ENCODE data around the gene EPN2.
A peak's percentile ranks its signal among the peaks of the same experiment; 100 is the strongest.
"Not testable (repeated sequence)": the region's sequence is repeated elsewhere in the genome, so short reads cannot be mapped to it uniquely, and the experiment has no call there.

Gene EPN2

DNA sequence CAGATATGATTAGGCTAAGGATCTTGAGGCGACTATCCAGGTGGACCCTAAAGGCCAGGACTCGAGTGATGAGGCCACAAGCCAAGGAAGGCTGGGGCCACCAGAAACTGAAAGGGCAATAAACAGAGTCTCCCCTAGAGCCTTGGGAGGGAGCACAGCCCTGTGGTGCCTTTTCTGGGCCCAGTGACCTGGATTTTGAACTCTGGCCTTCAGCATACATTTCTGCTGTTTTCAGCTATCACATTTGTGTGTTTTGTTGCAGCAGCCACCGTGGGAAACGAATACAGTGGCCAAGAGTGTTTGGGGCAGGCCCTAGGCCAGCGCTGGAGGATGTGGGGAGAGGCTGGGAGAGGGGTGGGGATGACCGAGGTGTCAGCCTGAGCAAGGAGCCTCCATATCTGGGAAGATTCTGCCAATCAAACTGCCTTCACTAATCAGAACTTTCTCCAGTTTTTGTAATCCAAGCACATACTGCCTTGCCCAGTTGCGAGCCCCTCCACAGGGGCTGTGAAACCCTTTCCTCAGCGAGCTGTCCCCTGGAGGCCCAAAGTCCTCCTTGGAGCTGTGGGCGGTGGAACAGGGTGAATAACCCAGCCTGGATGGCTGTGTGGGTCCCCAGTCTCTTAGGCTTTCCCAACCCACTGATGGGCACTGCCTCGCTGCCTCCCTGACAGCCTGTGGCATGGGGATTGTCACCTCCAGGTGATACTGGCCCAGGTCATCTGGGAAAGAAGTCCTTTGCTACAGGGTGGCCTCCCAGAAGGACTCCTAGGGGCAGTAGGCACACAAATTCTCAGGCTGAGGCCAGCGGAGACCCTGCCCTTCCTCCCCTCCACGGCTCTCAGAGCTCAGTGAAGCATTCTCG lies 108.6 kb downstream of the EPN2 start:
- no peak for DNase-seq (ENCODE audit: low read depth)

DNA sequence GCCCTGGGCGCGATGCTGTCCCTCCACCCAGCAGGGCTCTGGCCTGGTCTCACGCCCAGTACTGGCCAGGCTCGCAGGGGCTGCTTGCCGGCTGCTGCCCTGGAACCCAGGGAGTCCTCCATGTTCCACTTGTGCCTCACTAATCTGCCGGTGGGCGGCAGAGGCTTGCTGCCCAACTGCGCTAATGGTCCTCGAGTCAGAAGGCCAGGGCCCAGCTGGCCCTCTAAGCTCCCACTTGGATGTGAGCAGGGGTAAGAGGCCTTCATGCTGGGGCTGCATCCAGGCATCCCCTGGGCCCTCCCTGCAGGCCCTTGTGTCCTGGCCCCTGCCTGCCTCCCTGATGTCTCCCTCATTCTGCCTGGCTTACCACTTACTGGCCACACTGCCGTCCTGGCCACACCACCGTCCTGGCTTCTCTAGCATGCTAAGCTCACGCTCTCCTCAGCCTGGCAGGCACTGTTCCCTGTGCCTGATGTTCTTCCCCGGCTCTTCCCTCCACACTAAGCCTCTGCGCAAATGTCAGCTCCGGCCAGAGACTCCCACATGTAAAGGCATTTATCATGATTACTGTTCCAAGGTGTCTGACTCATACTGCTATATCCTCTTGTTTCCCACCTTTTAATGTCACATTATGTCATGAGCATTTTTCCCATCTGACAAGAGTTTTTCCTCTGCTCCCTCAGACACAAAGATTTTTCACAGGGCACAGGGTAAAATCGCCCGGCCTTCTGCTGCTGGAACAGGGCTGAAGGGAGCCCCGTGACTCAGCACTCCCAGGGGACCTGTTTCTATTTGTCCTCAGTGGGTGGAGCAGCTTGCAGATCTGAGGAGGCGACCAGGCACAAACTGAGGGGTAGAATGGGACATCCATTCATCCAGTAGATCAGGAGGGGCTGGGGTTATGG lies 109.4 kb downstream of the EPN2 start:
- DNase-seq (ENCODE audit: low read depth) = peak; percentile 74

DNA sequence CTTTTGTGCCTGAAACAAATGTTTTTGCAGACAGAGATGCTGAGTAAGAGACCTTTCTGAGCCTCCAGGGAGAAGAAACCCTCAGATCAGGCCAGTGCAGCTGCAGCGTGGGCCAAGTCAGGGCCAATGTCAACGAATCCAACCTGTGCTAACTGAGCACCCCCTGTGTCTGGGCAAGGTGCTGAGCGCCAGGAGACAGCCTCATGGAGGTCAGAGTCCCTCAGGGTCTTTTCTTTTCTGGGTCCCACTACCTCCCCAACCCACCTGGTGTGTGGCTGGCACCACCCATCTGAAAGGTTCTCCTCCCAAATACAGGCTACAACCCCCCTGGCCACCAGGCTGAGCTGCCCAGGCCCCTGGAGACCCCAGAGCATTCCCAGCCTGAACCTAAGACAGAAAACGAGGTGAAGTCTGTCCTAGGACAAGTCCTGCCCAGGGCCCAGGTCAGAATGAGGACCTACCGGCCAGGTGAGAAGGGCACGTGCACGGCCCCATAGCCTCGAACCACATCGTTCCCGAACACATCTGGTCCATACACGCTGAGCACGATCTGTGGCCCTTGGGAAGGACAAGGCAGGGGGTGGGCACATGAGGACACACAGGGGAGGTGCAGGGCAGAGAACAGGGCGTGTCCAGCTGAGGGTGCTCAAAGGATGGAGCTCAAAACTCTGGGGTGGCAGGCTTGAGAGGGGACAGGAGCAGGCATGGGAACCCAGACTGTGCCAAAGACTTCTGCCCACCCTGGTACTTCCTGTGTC lies 110.3 kb downstream of the EPN2 start:
- no peak for DNase-seq (ENCODE audit: low read depth)

- DNase-seq (ENCODE audit: low read depth) = no peak
These were observed 111.0 kb downstream of the EPN2 start for GRCh38 chr17:19348081-19348650.

- no peak for DNase-seq (ENCODE audit: low read depth)
These were observed 111.6 kb downstream of the EPN2 start for GRCh38 chr17:19348806-19349205.

GRCh38 chr17:19353401-19353800 lies 116.2 kb downstream of the EPN2 start:
- not testable (repeated sequence) for DNase-seq (ENCODE audit: low read depth)

- DNase-seq (ENCODE audit: low read depth) = no peak
These were observed 117.6 kb downstream of the EPN2 start for GRCh38 chr17:19354748-19355147.

- no peak for DNase-seq (ENCODE audit: low read depth)
These were observed 120.2 kb downstream of the EPN2 start for GRCh38 chr17:19357351-19357750.

- DNase-seq (ENCODE audit: low read depth) = no peak
These were observed 120.6 kb downstream of the EPN2 start for GRCh38 chr17:19357761-19358160.

GRCh38 chr17:19359151-19359550 lies 122.0 kb downstream of the EPN2 start:
- no peak for DNase-seq (ENCODE audit: low read depth)

DNA sequence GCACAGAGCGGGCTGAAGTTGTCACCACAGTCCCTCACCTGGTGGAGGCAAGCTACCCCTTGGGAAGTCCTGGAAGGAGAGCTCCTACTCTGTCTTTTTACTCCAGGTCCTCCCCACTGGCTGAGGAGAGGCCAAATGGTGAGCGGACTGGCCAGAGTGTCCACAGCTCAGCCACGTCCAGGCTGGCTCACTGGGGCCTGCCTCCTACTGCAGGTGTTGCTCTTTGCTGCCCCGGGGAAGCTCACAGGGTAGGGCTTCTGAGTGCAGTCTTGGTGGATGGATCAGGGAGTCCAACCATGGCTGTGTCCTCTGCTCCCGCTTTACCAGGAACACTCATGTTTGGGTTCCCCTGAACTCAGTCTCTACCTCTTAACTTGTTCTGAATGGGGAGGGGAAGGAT lies 122.7 kb downstream of the EPN2 start:
- DNase-seq (ENCODE audit: low read depth) = no peak

GRCh38 chr17:19360772-19361171 lies 123.6 kb downstream of the EPN2 start:
- no peak for DNase-seq (ENCODE audit: low read depth)

DNA sequence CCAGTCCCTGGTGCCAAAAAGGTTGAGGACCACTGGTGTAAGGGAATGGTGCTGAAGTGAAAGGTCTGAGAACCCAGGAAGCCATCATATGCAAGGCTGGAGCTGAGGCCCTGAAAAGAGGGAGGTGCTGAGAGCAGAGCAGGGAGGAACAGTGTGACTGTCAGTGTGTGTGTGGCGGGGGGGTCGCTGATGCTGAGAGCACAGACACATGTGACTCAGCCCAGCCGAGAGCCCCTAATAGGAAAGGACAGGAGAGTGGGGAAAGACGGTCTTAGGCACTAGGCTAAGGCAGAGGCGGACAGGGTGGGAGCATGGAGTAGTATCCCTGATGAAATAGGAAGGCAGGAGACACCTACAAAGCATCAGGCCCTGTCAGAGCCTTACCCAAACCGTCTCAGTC lies 124.2 kb downstream of the EPN2 start:
- DNase-seq (ENCODE audit: low read depth) = no peak

GRCh38 chr17:19361944-19362276 lies 124.7 kb downstream of the EPN2 start:
- no peak for DNase-seq (ENCODE audit: low read depth)

GRCh38 chr17:19362277-19363113 lies 125.3 kb downstream of the EPN2 start, which contains the start of gene B9D1:
Gene B9D1 (minus strand): TSS chr17:19362723. CDS start chr17:19362569, 154 bp downstream.
- DNase-seq (ENCODE audit: low read depth) = peak; percentile 91

DNA sequence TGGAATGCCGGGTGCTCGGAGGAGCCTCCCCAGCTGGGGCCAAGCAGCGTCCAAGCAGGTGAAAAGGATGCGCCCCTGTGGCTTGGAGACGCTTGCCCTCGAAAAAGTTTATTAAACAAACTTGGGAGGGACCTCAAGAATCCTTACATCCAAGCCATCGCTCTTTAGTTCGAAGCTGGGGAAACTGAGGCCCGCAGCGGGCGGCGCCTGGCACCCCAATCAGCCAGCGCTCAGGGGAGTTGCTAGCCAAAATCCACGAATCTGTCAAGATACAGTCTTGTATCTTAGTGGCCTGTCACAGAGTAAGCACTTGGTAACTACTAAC lies 125.9 kb downstream of the EPN2 start:
- DNase-seq (ENCODE audit: low read depth) = no peak

GRCh38 chr17:19363460-19364035 lies 126.4 kb downstream of the EPN2 start:
- no peak for DNase-seq (ENCODE audit: low read depth)

GRCh38 chr17:19364699-19365498 lies 127.7 kb downstream of the EPN2 start:
- no peak for DNase-seq (ENCODE audit: low read depth)

DNA sequence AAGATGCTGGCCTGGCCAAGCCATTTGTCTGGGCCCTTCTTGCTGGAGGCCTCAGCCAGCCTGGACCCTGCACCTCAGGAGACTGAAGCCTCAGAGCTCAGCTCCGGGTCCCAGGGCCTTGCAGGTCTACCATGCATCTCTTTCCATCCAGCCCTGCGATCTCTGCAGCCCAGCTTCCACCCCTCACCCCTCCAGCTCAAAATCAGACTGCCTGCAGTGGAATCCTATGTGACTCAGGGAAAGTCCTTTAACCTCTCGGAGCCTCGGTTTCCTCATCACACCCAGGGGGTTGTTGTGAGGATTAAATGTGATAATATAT lies 128.3 kb downstream of the EPN2 start:
- no peak for DNase-seq (ENCODE audit: low read depth)
